Small intestine (tissue), 7 donors: Measurements from ENCODE around the gene ATP2A2. TPM values are rescaled to one million over a fixed set of nuclear protein-coding genes. Genes with fewer than 3 reads are reported as not detected.
A peak's percentile ranks its signal among the peaks of the same experiment; 100 is the strongest.
"Not testable (repeated sequence)": the region's sequence is repeated elsewhere in the genome, so short reads cannot be mapped to it uniquely, and the experiment has no call there.

Experiments
- DNase-seq, 2 donors: peaks; one replicate each; pipeline versions ENCODE4 v3.0.0 to v3.0.0-alpha.2; 2013
- FAIRE-seq: peaks from 2 replicates; lab custom pipeline; 2012; peaks lifted over from hg19 to GRCh38; lab: Jason Lieb, UNC
- H3K27ac ChIP-seq, 3 donors: one replicate each; pipeline ENCODE4 v1.5.1; 2013; ENCODE audit warnings: low read length in 2 of 3, mild to moderate bottlenecking in 2 of 3, control low read depth in 1 of 3, inconsistent platforms in 1 of 3, low read depth in 1 of 3, moderate library complexity in 1 of 3
- H3K27me3 ChIP-seq, 3 donors: one replicate each; pipeline ENCODE4 v1.6.1; 2013; ENCODE audit warnings: low read length in 3 of 3, inconsistent platforms in 1 of 3; ENCODE audit not compliant: control insufficient read depth in 3 of 3, insufficient read depth in 3 of 3
- H3K36me3 ChIP-seq, 3 donors: one replicate each; pipeline ENCODE4 v1.6.1; 2013; ENCODE audit warnings: low read length in 3 of 3, inconsistent platforms in 1 of 3, low read depth in 1 of 3, mild to moderate bottlenecking in 1 of 3, moderate library complexity in 1 of 3; ENCODE audit not compliant: control insufficient read depth in 3 of 3, insufficient read depth in 2 of 3
- H3K4me1 ChIP-seq, 3 donors: one replicate each; pipeline ENCODE4 v1.6.1; 2013; ENCODE audit warnings: low read length in 2 of 3, inconsistent platforms in 1 of 3, low read depth in 1 of 3, mild to moderate bottlenecking in 1 of 3, moderate library complexity in 1 of 3; ENCODE audit not compliant: control insufficient read depth in 3 of 3, insufficient read depth in 2 of 3
- H3K4me3 ChIP-seq, 3 donors: one replicate each; pipeline ENCODE4 v1.5.1; 2013; ENCODE audit warnings: low read length in 3 of 3, control low read depth in 1 of 3, inconsistent platforms in 1 of 3, low read depth in 1 of 3, mild to moderate bottlenecking in 1 of 3, moderate library complexity in 1 of 3
- H3K9me3 ChIP-seq, 2 donors: one replicate each; pipeline ENCODE4 v1.6.1; 2013; ENCODE audit warnings: low read depth in 1 of 2, low read length in 1 of 2; ENCODE audit not compliant: control insufficient read depth in 2 of 2, insufficient read depth in 1 of 2
- WGBS, 3 donors: extraction: QIAGEN DNeasy Blood & Tissue Kit; methylation state at CpG; one replicate each; pipeline ENCODE4 v1.1.7; 2013; 5-methylcytosine and 5-hydroxymethylcytosine counted together
- polyA plus RNA-seq, 4 donors: library from polyadenylated mRNA; stranded (reverse) in 3 of 4; unstranded in 1 of 4; fragments of 200-250 nt in 3 of 4; fragments of 120-200 nt in 1 of 4; gene quantifications; one replicate each; pipeline versions ENCODE4 v1.2.1 to v1.2.3, GENCODE V29; 2013
- donor health status: healthy with polysubstance abuse.
- donor health status: control.
- donor health status: control.
- donor health status: Bipolar disorder and iron deficiency.
- donor health status: healthy.

ATP2A2 gene
- polyA plus RNA-seq, 4 donors, result 14.8 to 134 (median 61.2) TPM

GRCh38 chr12:110333201-110333600 lies 52.2 kb downstream of the ATP2A2 start:
- DNase-seq (no peak), FAIRE-seq (no peak)
- peaks cover 23 to 63% (median 44%) of the 10 kb centered on the region in 3 donors for H3K36me3 ChIP-seq
- H3K9me3 ChIP-seq, result no peaks in the 10 kb centered on the region
- H3K4me3 ChIP-seq, result no peak overlapping the region
- H3K4me1 ChIP-seq, result no peaks in the 10 kb centered on the region
- H3K27ac ChIP-seq, result no peak overlapping the region
- no peaks in the 10 kb centered on the region for H3K27me3 ChIP-seq

DNA sequence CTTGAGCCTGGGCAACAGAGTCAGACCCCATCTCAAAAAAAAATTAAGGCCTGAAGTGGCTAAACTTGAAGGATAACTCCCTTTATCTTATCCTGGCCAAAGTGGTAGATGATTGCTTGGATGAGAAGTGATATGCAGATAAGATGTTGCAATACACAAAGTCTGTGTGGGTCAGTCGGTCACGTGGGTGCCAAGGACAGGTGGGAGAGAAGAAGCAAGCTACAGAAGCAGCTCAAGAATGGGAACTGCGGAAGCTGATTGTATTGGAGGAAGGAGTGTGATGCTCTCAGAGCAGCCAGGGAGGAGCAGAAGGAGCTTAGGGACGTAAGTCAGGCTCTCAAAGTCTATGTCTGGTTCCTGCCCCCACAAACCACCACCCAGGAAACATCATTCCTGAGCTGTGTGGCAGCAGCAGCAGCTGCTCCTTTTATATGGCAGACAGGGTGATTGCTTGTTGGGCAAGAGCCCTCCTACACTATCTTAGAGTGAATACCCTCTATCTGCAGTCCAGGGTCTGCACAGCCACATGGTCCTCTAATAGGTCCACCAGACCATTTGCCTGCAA lies 54.5 kb downstream of the ATP2A2 start:
- Histone ChIP-seq H3K27me3 (no peaks in the 10 kb centered on the region), H3K4me1 (no peaks in the 10 kb centered on the region), H3K27ac (no peak overlapping the region), H3K4me3 (no peak overlapping the region), H3K9me3 (no peaks in the 10 kb centered on the region), H3K36me3 (peaks cover 18 to 68% (median 48%) of the 10 kb centered on the region in 3 donors)
- WGBS, 3 donors, result 71 to 81% (median 81%) methylated on average over 4 of the region's 4 CpGs
- no peak for DNase-seq
- FAIRE-seq, result no peak

GRCh38 chr12:110337912-110338710 lies 57.1 kb downstream of the ATP2A2 start:
- no peak overlapping the region for H3K27ac ChIP-seq
- H3K4me1 ChIP-seq, result no peaks in the 10 kb centered on the region
- 88 to 90% (median 89%) methylated on average over 11 of the region's 11 CpGs for WGBS, 3 donors
- DNase-seq (no peak), FAIRE-seq (no peak)
- no peaks in the 10 kb centered on the region for H3K9me3 ChIP-seq
- H3K4me3 ChIP-seq, result no peak overlapping the region
- H3K36me3 ChIP-seq, result peaks cover 33 to 77% (median 65%) of the 10 kb centered on the region in 3 donors
- H3K27me3 ChIP-seq, result no peaks in the 10 kb centered on the region

- Histone ChIP-seq H3K27me3 (no peaks in the 10 kb centered on the region), H3K4me1 (no peaks in the 10 kb centered on the region), H3K36me3 (peaks cover 32 to 77% (median 68%) of the 10 kb centered on the region in 3 donors), H3K4me3 (no peak overlapping the region), H3K9me3 (no peaks in the 10 kb centered on the region), H3K27ac (no peak overlapping the region)
- FAIRE-seq (no peak), DNase-seq (no peak)
- 80 to 89% (median 84%) methylated on average over 3 of the region's 3 CpGs for WGBS, 3 donors
These were observed 57.7 kb downstream of the ATP2A2 start for GRCh38 chr12:110338754-110339153.

GRCh38 chr12:110339184-110339952 lies 58.3 kb downstream of the ATP2A2 start:
- peaks cover 32 to 80% (median 70%) of the 10 kb centered on the region in 3 donors for H3K36me3 ChIP-seq
- H3K9me3 ChIP-seq, result no peaks in the 10 kb centered on the region
- FAIRE-seq (no peak), DNase-seq (peak in 1 of 2 donors; percentile 17)
- H3K27ac ChIP-seq, result no peak overlapping the region
- H3K4me3 ChIP-seq, result no peak overlapping the region
- H3K4me1 ChIP-seq, result no peaks in the 10 kb centered on the region
- 47 to 66% (median 54%) methylated on average over 8 of the region's 8 CpGs for WGBS, 3 donors
- no peaks in the 10 kb centered on the region for H3K27me3 ChIP-seq

- H3K27ac ChIP-seq, H3K4me1 ChIP-seq, DNase-seq, FAIRE-seq, H3K27me3 ChIP-seq, H3K4me3 ChIP-seq, H3K9me3 ChIP-seq: not testable (repeated sequence)
- peaks cover 35 to 80% (median 74%) of the 10 kb centered on the region in 3 donors for H3K36me3 ChIP-seq
- WGBS, 3 donors, result 93 to 96% (median 95%) methylated on average over 8 of the region's 8 CpGs
These were observed 59.2 kb downstream of the ATP2A2 start for GRCh38 chr12:110340261-110340660.

DNA sequence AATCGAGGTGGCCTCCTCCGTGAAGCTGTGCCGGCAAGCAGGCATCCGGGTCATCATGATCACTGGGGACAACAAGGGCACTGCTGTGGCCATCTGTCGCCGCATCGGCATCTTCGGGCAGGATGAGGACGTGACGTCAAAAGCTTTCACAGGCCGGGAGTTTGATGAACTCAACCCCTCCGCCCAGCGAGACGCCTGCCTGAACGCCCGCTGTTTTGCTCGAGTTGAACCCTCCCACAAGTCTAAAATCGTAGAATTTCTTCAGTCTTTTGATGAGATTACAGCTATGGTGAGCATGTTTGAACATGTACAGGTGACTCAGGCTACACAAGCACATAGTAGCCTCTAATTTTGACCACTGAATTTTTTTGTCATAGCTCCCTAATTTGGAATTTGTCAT lies 59.7 kb downstream of the ATP2A2 start:
- Histone ChIP-seq H3K4me1 (no peaks in the 10 kb centered on the region), H3K27ac (no peak overlapping the region), H3K9me3 (no peaks in the 10 kb centered on the region), H3K4me3 (no peak overlapping the region), H3K36me3 (peaks cover 36 to 80% (median 74%) of the 10 kb centered on the region in 3 donors), H3K27me3 (no peaks in the 10 kb centered on the region)
- FAIRE-seq, result no peak
- 93 to 95% (median 94%) methylated on average over 18 of the region's 18 CpGs for WGBS, 3 donors
- DNase-seq, result no peak

DNA sequence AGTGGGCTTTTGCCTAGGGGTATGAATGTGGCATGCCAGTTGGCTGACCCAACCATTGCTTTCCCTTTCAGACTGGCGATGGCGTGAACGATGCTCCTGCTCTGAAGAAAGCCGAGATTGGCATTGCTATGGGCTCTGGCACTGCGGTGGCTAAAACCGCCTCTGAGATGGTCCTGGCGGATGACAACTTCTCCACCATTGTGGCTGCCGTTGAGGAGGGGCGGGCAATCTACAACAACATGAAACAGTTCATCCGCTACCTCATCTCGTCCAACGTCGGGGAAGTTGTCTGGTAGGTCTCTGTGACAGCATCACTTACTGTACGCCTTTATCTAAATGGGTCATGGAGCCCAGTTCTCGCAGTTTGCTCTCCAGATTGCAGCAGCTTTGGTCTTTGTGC lies 61.1 kb downstream of the ATP2A2 start:
- DNase-seq (no peak), FAIRE-seq (no peak)
- WGBS, 3 donors, result 94 to 95% (median 94%) methylated on average over 15 of the region's 15 CpGs
- peaks cover 37 to 71% (median 65%) of the 10 kb centered on the region in 3 donors for H3K36me3 ChIP-seq
- H3K27me3 ChIP-seq, result no peaks in the 10 kb centered on the region
- H3K9me3 ChIP-seq, result no peaks in the 10 kb centered on the region
- H3K27ac ChIP-seq, result no peak overlapping the region
- no peaks in the 10 kb centered on the region for H3K4me1 ChIP-seq
- no peak overlapping the region for H3K4me3 ChIP-seq
